ENCODE measurements around the gene AHCYL2. TPM values are rescaled to one million over a fixed set of nuclear protein-coding genes. Genes with fewer than 3 reads are reported as not detected.

AHCYL2 gene
- total RNA-seq, 1 experiment from 2014 or later = 12.1 TPM

Other genes with a start within 250 kb of the AHCYL2 start
- gene TNPO3, start 169.9 kb upstream of the AHCYL2 start, total RNA-seq (2014; rRNA removed) = 70.7 and 71.1 TPM in 2 replicates
- gene TSPAN33, start 80.3 kb upstream of the AHCYL2 start, total RNA-seq (2014; rRNA removed) = 0.57 TPM in 1 of 2 replicates, not detected in the other
- gene SMO, start 36.4 kb upstream of the AHCYL2 start, total RNA-seq (2014; rRNA removed) = 1.8 and 2.2 TPM in 2 replicates
- 100 and 104 TPM in 2 replicates for gene STRIP2, start 209.4 kb downstream of the AHCYL2 start, total RNA-seq (2014; rRNA removed)